Renal pelvis (tissue), 4 donors: ENCODE measurements around the gene FAM47E. TPM values are rescaled to one million over a fixed set of nuclear protein-coding genes. Genes with fewer than 3 reads are reported as not detected.
"Not testable (repeated sequence)": the region's sequence is repeated elsewhere in the genome, so short reads cannot be mapped to it uniquely, and the experiment has no call there.

Experiments
- DNase-seq: peaks from one replicate; pipeline ENCODE4 v3.0.0-alpha.2; 2013
- polyA plus RNA-seq, 3 donors: library from polyadenylated mRNA; unstranded; fragments of 120-200 nt; gene quantifications; one replicate each; pipeline ENCODE4 v1.2.1, GENCODE V29; 2013; ENCODE audit not compliant: insufficient read length in 3 of 3

Gene FAM47E
- polyA plus RNA-seq, 3 donors = 6.6 to 10.4 (median 9.3) TPM

GRCh38 chr4:76265631-76266218 is 14.2 kb downstream of the FAM47E start:
- DNase-seq = no peak

- no peak for DNase-seq
Observed at GRCh38 chr4:76266627-76267026, 15.1 kb downstream of the FAM47E start.

DNA sequence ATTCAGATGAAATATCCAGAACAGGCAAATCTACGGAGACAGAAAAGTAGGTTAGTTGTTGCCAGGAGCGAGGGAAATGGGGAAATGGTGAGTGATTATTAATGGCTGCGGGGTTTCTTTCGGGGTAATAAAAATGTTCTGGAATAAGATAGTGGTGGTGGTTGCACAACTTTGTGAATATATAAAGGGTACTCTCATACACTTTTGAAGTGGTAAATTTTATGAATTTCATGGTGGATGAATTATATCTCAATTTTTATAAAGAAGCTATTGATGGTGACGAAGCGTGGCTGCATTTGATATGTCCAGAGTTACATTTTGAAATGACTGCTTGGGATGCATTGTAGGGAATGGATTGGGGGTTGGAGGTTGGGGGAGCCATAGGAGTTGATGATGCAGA is 16.3 kb downstream of the FAM47E start:
- DNase-seq = no peak

DNA sequence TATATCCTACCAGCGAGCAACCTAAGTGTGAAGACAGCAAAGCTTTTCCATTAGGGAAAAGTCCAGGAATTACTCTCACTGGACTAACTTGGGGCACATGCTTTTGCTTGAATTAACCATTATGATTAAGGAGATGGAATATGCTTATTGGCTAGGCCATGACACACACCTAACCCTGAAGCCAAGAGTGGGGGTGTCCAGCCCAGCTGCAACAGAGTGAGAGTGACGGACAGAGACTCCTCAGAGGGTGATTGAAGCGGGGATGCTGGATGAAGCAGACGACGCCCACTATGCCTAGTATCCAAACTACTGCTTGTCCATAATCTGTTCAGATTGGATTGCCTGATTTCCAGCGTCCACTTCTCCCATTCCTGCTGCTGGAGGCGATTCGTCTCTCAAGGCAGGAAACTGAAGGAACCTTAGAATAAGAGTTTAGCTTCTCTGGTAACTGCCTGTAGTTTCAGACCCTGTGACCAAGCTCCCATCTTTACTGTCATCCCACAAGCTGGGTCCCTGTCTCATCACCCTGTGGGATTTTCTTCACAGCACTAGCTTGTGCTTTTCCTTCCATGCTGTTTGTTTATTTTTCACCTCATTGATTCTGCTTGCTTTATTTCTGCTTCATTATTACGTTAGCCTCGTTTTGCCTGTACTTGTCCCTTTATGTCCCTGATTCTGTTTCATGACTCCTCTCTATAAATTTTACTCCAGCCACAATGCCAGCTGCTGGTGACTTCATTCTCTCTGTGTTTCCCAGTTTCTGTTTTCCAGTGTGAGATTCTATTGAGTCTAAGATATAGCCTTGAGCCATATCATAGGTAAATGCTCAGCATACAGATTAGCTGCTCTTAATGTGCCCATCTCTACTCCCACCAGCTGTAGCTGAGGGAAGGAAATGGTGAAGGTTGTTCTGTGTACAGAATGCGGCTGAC is 19.0 kb downstream of the FAM47E start:
- no peak for DNase-seq

DNA sequence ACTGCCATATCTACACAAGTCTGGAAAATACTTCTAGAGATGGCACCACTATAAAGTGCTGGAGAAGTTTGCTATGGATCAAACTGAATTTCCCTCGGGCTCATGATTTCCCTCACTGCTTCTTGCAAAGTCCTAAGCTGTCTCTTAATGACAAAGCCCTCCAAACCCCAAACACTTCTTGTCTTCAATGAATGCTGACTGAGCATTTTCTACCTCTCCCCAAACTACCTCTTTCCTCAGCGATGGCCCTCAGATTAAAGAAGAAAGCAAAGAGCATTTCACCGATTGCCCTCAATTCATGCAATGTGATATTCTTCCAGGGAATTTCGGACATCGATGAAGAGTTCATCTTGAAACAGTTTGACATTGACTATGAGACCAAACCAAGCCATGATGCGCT is 19.7 kb downstream of the FAM47E start:
- DNase-seq = no peak

- no peak for DNase-seq
Observed at GRCh38 chr4:76272073-76272472, 20.6 kb downstream of the FAM47E start.

DNA sequence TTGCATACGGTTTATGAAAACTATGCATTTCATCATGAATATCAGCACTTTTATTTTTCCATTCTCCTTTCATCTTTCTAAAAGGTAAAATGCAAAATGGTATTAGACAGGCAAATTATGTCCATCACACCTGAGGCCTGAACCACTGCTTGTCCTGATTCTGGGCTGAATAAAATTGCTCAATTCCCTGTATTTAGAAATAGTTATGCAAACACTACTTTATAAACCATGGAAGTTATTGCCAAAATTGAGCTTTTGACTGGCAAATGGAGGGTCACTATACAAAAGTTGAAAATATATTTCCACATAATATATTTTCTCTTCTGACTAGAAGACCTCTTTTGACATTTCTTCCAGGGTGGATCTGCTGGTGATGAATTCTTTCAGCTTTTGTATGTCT is 21.1 kb downstream of the FAM47E start:
- no peak for DNase-seq

DNA sequence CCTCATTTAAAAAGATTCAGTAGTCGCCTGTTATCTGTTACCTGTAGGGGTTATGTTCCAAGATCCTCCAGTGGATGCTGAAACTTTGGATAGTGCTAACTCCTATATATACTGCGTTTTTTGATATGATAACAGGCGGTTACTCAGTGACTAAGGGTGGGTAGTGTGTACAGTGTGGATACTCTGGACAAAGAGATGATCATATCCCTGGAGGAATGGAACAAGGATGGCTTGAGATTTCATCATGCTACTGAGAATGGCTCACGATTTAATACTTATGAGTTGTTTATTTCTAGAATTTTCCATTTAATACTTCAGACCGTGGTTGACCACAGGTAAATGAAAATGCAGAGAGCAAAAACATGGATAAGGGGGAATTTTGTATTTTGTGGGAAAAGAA is 21.5 kb downstream of the FAM47E start:
- no peak for DNase-seq

DNA sequence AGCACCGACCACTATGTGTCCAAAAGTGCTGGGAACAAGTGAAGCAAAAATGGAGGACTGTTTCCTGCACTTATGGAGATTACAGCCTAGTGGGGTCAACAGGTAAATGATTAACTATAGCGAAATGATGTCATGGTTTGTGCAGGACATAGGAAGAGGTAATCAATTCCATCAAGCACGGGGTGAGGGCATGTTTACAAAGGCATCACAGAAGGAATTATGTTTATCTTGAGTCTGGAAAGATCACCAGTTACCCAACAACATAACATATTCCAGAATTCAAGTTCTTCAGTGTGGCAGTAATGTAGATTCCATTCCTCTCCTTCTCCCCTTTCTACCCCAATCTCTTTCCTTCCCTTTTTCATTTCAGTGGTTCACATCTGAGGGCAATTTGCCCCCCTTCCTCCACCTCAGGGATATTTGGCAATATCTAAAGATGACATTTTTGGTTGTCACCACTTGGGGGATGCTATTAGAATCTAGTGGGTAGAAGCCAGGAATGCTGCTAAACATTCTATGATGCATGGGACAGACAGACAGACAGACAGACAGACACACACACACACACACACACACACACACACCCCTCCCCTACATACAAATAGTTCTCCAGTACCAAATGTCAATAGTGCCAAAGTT is 24.1 kb downstream of the FAM47E start:
- no peak for DNase-seq

GRCh38 chr4:76276813-76277212 is 25.3 kb downstream of the FAM47E start:
- DNase-seq = no peak

DNA sequence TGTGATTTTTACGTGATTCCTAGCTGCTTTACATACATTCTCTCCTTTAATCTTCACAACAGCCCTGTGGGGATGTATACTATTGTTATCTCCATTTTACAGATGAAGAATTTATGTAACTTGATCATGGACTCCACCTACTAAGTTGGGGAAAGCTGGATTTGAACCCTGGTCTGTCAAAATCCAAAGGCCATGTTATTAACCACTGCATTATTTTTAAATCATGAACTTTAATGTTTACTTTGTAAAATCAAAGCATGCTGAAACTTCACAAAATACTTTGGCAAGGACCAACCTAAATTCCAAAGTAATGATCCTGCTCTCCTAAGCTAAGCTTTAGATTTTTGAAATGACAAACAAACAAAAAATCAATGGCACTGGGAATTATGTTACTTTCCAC is 26.1 kb downstream of the FAM47E start:
- no peak for DNase-seq

- DNase-seq = no peak
Observed at GRCh38 chr4:76278583-76278982, 27.1 kb downstream of the FAM47E start.

GRCh38 chr4:76279462-76279861 is 27.9 kb downstream of the FAM47E start:
- no peak for DNase-seq

DNA sequence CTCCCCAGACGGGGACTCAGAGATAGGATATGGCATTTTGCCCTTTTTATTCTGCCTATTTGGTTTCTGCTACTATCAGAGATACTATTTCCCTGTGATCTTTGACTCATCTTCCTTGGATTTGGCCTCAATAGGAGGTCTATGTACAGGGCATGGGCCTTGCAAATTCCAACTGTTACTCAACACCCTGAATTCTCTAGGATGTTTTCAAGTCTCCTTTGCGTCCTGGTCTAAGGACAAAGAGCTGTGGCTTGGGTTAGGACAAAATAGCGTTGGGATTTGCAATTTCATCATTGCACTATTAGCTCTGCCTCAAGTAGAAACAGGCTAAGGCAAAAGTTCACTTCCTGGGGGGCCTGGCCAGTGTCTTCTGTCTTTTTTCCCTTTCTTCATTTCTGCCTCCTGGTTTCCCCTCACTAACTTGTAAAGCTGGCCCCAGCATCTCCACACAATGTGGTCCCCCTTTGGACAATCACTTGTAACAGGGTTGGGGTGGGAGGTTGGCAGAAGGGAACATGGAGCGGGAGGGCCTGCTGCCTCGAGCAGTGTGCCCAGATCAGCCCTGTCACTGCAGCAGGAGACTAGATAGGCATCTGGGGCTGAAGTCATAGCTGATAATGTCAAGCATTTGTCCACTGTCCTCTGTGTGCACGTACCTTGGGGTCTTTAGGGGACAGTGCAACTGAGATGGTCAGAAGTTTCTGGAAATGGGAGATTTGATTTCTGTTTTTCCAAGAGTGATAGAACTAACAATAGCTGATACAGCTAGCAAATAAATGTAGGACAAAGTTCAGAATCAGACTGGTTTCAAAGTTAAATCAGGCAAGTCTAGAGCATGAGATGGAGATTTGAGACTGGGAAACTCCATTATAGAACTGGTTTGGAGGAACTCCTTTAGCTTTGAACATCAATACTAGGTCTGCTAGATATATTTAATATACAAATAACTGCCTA is 29.2 kb downstream of the FAM47E start:
- no peak for DNase-seq

- not testable (repeated sequence) for DNase-seq
Observed at GRCh38 chr4:76281594-76281993, 30.1 kb downstream of the FAM47E start.

DNA sequence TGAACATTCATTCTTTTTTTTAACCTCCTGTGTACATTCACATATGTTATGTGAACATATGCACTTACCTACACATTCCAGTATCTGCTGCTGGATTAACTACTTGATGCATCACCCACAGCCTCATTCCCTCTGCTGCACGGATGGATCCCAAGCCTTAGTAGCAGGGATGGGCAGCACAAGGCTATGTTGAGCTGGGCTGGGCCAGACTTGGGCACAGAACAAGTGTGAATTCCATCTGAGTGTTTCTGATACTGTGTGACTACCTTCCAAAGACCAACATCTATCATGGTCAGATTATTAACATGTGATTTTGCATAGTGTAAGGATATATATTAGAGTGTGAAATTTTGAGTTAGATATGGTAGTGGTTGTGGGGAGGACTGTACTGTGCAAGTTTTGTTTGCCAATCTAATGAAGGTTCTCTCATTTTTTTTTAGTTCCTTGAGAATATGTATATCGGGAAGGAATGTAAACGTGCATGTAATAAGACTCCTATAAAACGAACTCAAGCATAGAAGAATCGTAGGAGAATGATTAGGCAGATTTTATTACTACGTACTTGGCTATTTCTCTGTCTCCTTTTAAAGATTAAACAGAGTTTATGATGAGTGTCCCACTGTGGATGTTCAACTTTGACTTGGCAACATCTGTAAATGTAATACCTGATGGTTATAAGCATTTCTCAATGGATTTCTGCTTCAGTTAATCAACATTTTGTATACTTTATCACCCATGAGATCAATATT is 31.6 kb downstream of the FAM47E start:
- DNase-seq = no peak

DNA sequence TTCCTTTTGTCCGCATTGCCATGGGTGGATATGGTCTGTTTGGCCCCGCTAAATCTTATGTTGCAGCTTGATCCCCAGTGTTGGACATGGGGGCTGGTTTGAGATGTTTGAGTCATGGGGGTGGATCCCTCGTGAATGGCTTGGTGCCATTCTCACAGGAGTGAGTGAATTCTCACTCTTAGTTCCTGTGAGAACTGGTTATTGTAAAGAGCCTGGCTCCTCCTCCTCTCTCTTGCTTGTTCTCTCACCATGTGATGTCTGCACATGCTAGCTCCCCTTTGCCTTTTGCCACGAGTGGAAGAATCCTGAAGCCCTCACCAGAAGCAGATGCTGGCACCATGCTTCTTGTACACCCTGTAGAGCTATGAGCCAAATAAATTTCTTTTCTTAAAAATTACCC is 32.4 kb downstream of the FAM47E start:
- no peak for DNase-seq

- not testable (repeated sequence) for DNase-seq
Observed at GRCh38 chr4:76287811-76288210, 36.3 kb downstream of the FAM47E start.

GRCh38 chr4:76292730-76293129 is 41.2 kb downstream of the FAM47E start:
- no peak for DNase-seq

DNA sequence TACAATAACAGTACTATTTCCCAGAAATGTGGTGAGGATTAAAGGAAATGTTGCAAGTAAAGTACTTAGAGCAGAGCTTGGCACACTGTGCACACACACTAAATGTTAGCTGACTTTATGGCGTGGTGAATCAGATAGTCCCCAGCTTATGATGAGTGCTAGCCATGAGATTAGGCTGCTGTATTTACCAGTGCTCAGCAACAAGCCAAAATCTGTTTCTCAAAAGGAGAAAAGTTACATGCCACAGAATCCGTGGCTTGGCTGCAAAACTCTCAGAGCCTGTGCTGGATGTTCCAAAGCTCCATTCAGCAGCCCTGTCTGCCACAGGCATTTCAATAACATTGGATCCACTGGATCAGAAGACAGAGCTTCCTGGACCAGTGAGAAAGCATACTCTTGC is 42.3 kb downstream of the FAM47E start:
- DNase-seq = no peak

GRCh38 chr4:76296286-76296820 is 44.8 kb downstream of the FAM47E start:
- no peak for DNase-seq
